Caco-2 (cell line): ENCODE results near the gene CADPS. TPM values are rescaled to one million over a fixed set of nuclear protein-coding genes. Genes with fewer than 3 reads are reported as not detected.

Experiments
- BruUV-seq: library from RNA; stranded (reverse); fragments of 400-500 nt; replicated peaks from 2 replicates; lab custom pipeline; 2021; lab: Mats Ljungman, UMichigan
- CTCF ChIA-PET: fragments of 300-600 bp; sonication (Branson Sonifier 250); formaldehyde crosslinking; loops from one replicate; lab custom pipeline; 2022; ENCODE audit warnings: antibody characterized with exemption; lab: Charles Lee
- POLR2A ChIA-PET: fragments of 300-600 bp; sonication (Branson Sonifier 250); formaldehyde crosslinking; loops from one replicate; lab custom pipeline; 2022; ENCODE audit warnings: antibody characterized with exemption; lab: Charles Lee
- DNase-seq, 2 experiments: peaks; one replicate each; pipeline versions ENCODE4 v3.0.0 to v3.0.0-alpha.2; 2020 to 2022
- H3K27me3 ChIP-seq: replicated peaks from 2 replicates; pipeline ENCODE4 v1.6.0; 2011; ENCODE audit warnings: low read length; ENCODE audit not compliant: control insufficient read depth, insufficient read depth
- H3K36me3 ChIP-seq: 2 replicates; pipeline ENCODE4 v1.5.1; 2011; ENCODE audit warnings: low read length; ENCODE audit not compliant: control insufficient read depth, insufficient read depth
- H3K4me1 ChIP-seq: fragments of 250-450 bp; sonication (Bioruptor Pico); 2 replicates; pipeline ENCODE4 v1.5.1; 2020; ENCODE audit warnings: mild to moderate bottlenecking
- H3K4me3 ChIP-seq: 2 replicates; pipeline ENCODE4 v1.5.1; 2011; ENCODE audit warnings: low read depth, mild to moderate bottlenecking, control low read depth, low read length
- H3K9me3 ChIP-seq: fragments of 250-450 bp; sonication (Bioruptor Pico); 2 replicates; pipeline ENCODE4 v1.5.1; 2020; ENCODE audit warnings: mild to moderate bottlenecking, moderate library complexity
- H3K27ac Mint-ChIP-seq: one replicate; pipeline ENCODE4 v1.8.0; 2022; ENCODE audit warnings: mixed read lengths; ENCODE audit not compliant: unreplicated experiment
- H3K27me3 Mint-ChIP-seq: one replicate; pipeline ENCODE4 v1.8.0; 2022; ENCODE audit warnings: mixed read lengths; ENCODE audit not compliant: insufficient read depth, unreplicated experiment
- H3K36me3 Mint-ChIP-seq: one replicate; pipeline ENCODE4 v1.8.0; 2022; ENCODE audit warnings: mild to moderate bottlenecking, mixed read lengths; ENCODE audit not compliant: insufficient read depth, unreplicated experiment
- H3K4me1 Mint-ChIP-seq: one replicate; pipeline ENCODE4 v1.8.0; 2022; ENCODE audit warnings: low read depth, mixed read lengths; ENCODE audit not compliant: unreplicated experiment
- H3K4me3 Mint-ChIP-seq: one replicate; pipeline ENCODE4 v1.8.0; 2022; ENCODE audit warnings: mild to moderate bottlenecking, moderate library complexity, mixed read lengths; ENCODE audit not compliant: unreplicated experiment
- H3K9me3 Mint-ChIP-seq: one replicate; pipeline ENCODE4 v1.8.0; 2022; ENCODE audit warnings: mixed read lengths; ENCODE audit not compliant: unreplicated experiment
- CTCF ChIP-seq, 2 experiments: fragments of 200-600 bp in 1 of 2; IDR thresholded peaks; 1 replicate in 1 of 2; 2 replicates in 1 of 2; pipeline versions ENCODE4 v1.5.1 to v1.8.0; 2011 to 2022; ENCODE audit warnings: antibody characterized with exemption in 1 of 2, control low read depth in 1 of 2, inconsistent platforms in 1 of 2, low read depth in 1 of 2, low read length in 1 of 2, mild to moderate bottlenecking in 1 of 2, moderate library complexity in 1 of 2; ENCODE audit not compliant: insufficient read depth in 1 of 2, severe bottlenecking in 1 of 2, unreplicated experiment in 1 of 2
- intact Hi-C: fragments of 100-400 bp; cut with micrococcal nuclease; formaldehyde crosslinking; loops from one replicate; pipeline ENCODE4 v1.10.0; 2022; ENCODE audit not compliant: unreplicated experiment
- total RNA-seq: library from RNA; stranded (reverse); gene quantifications from 2 replicates; pipeline ENCODE4 v1.2.3, GENCODE V29; 2022

The CADPS gene
- total RNA-seq, 1 experiment from 2014 or later = not detected

- BruUV-seq = no TSS peak
- Mint-ChIP-seq H3K27ac (no peak overlapping the region), H3K27me3 (no peaks in the 10 kb centered on the region), H3K4me1 (no peaks in the 10 kb centered on the region), H3K9me3 (no peaks in the 10 kb centered on the region), H3K4me3 (no peak overlapping the region), H3K36me3 (no peaks in the 10 kb centered on the region)
- Histone ChIP-seq H3K9me3 (no peaks in the 10 kb centered on the region), H3K4me3 (no peak overlapping the region), H3K36me3 (no peaks in the 10 kb centered on the region), H3K27me3 (no peaks in the 10 kb centered on the region), H3K4me1 (no peaks in the 10 kb centered on the region)
- no peak for DNase-seq
- POLR2A ChIA-PET = no interaction called here
- no peak for TF ChIP-seq CTCF (IDR thresholded peaks at IDR 0.05; ENCODE audit: insufficient read depth in 1 of 2, low read depth in 1 of 2, low read length in 1 of 2, severe bottlenecking in 1 of 2, unreplicated experiment in 1 of 2)
- CTCF ChIA-PET = no interaction called here
- intact Hi-C loops = no loop called here
Measured at GRCh38 chr3:62602987-62603386, 272.2 kb downstream of the CADPS start.

- no peaks in the 10 kb centered on the region for H3K36me3 Mint-ChIP-seq
- no peaks in the 10 kb centered on the region for H3K27me3 Mint-ChIP-seq
- DNase-seq = no peak
- no peaks in the 10 kb centered on the region for H3K9me3 Mint-ChIP-seq
- no peak overlapping the region for H3K4me3 Mint-ChIP-seq
- BruUV-seq = no TSS peak
- Histone ChIP-seq H3K9me3 (no peaks in the 10 kb centered on the region), H3K4me3 (no peak overlapping the region), H3K36me3 (no peaks in the 10 kb centered on the region), H3K4me1 (no peaks in the 10 kb centered on the region), H3K27me3 (no peaks in the 10 kb centered on the region)
- H3K27ac Mint-ChIP-seq = no peak overlapping the region
- intact Hi-C loops = no loop called here
- ChIA-PET POLR2A (no interaction called here), CTCF (no interaction called here)
- no peak for TF ChIP-seq CTCF (IDR thresholded peaks at IDR 0.05; ENCODE audit: insufficient read depth in 1 of 2, low read depth in 1 of 2, low read length in 1 of 2, severe bottlenecking in 1 of 2, unreplicated experiment in 1 of 2)
- no peaks in the 10 kb centered on the region for H3K4me1 Mint-ChIP-seq
Measured at GRCh38 chr3:62602129-62602770, 273.0 kb downstream of the CADPS start.

GRCh38 chr3:62601238-62602070 is 273.8 kb downstream of the CADPS start:
- Histone ChIP-seq H3K4me1 (no peaks in the 10 kb centered on the region), H3K9me3 (no peaks in the 10 kb centered on the region), H3K4me3 (no peak overlapping the region), H3K27me3 (no peaks in the 10 kb centered on the region), H3K36me3 (no peaks in the 10 kb centered on the region)
- Mint-ChIP-seq H3K4me1 (no peaks in the 10 kb centered on the region), H3K27me3 (no peaks in the 10 kb centered on the region), H3K27ac (no peak overlapping the region), H3K4me3 (no peak overlapping the region), H3K9me3 (no peaks in the 10 kb centered on the region), H3K36me3 (no peaks in the 10 kb centered on the region)
- BruUV-seq = no TSS peak
- intact Hi-C loops = no loop called here
- CTCF ChIA-PET = no interaction called here
- TF ChIP-seq CTCF (IDR thresholded peaks at IDR 0.05; ENCODE audit: insufficient read depth in 1 of 2, low read depth in 1 of 2, low read length in 1 of 2, severe bottlenecking in 1 of 2, unreplicated experiment in 1 of 2) = no peak
- POLR2A ChIA-PET = no interaction called here
- DNase-seq = no peak
